HepG2 (cell line): Measurements from ENCODE around the gene PTPN2. TPM values are rescaled to one million over a fixed set of nuclear protein-coding genes. Genes with fewer than 3 reads are reported as not detected.

ENCODE experiments used
- ATAC-seq: fragments of 200-7000 bp; cut with Tn5 transposase; 3 replicates; pipeline ENCODE4 v1.9.1; 2020; ENCODE audit warnings: mild to moderate bottlenecking, moderate library complexity
- BruUV-seq: library from RNA; stranded (reverse); fragments of 400-500 nt; replicated peaks from 2 replicates; lab custom pipeline; 2021; lab: Mats Ljungman, UMichigan
- CTCF ChIA-PET: fragments of 300-600 bp; formaldehyde crosslinking; extraction: SDS; loops from one replicate; lab custom pipeline; 2021; ENCODE audit warnings: low total read pairs, inconsistent platforms, low intra/inter-chr PET ratio; lab: Yijun Ruan, JAX
- POLR2A ChIA-PET: fragments of 350-600 bp; sonication (Branson Sonifier 250); formaldehyde crosslinking; loops from one replicate; lab custom pipeline; 2020; ENCODE audit warnings: antibody characterized with exemption, inconsistent platforms; lab: Yijun Ruan, JAX
- DNase-seq: peaks from one replicate; pipeline ENCODE4 v3.0.0-alpha.2; 2015; ENCODE audit warnings: low spot score
- FAIRE-seq: peaks from 3 replicates; lab custom pipeline; 2011; peaks lifted over from hg19 to GRCh38; lab: Jason Lieb, UNC
- H2AFZ ChIP-seq: one replicate; pipeline ENCODE4 v1.6.1; 2011; ENCODE audit warnings: low read length, inconsistent platforms
- H3K27ac ChIP-seq: fragments of 300-600 bp; 3 replicates; pipeline ENCODE4 v1.8.0; 2011; ENCODE audit warnings: mixed run types, mild to moderate bottlenecking, mixed read lengths, low read length, inconsistent platforms; ENCODE audit not compliant: insufficient read depth; ENCODE audit errors: extremely low read length
- H3K27me3 ChIP-seq, 2 experiments: fragments of 200-600 bp in 1 of 2; 2 replicates in 1 of 2; 3 replicates in 1 of 2; pipeline versions ENCODE4 v1.6.0 to v1.8.0; 2011; ENCODE audit warnings: low read length in 2 of 2, mild to moderate bottlenecking in 2 of 2, moderate library complexity in 2 of 2, inconsistent platforms in 1 of 2; ENCODE audit not compliant: insufficient read depth in 2 of 2, control insufficient read depth in 1 of 2
- H3K36me3 ChIP-seq, 2 experiments: fragments of 200-600 bp in 1 of 2; replicated peaks in 1 of 2; 2 replicates in 1 of 2; 3 replicates in 1 of 2; pipeline versions ENCODE4 v1.5.1 to v1.8.0; 2011; ENCODE audit warnings: low read length in 2 of 2, inconsistent platforms in 1 of 2; ENCODE audit not compliant: insufficient read depth in 2 of 2, control insufficient read depth in 1 of 2
- H3K4me1 ChIP-seq: 2 replicates; pipeline ENCODE4 v1.5.1; 2012; ENCODE audit warnings: low read length, inconsistent platforms; ENCODE audit not compliant: insufficient read depth
- H3K4me2 ChIP-seq: 2 replicates; pipeline ENCODE4 v1.6.0; 2011; ENCODE audit warnings: low read depth, low read length, inconsistent platforms
- H3K4me3 ChIP-seq, 3 experiments: fragments of 200-600 bp in 1 of 3; sonication (generic), shearing (Covaris generic) in 1 of 3; replicated peaks in 1 of 3; 2 replicates each; pipeline ENCODE4 v1.5.1; 2011 to 2016; ENCODE audit warnings: low read length in 3 of 3, inconsistent platforms in 2 of 3, low read depth in 2 of 3, mild to moderate bottlenecking in 2 of 3, control low read depth in 1 of 3, mixed read lengths in 1 of 3; ENCODE audit not compliant: insufficient read depth in 1 of 3
- H3K79me2 ChIP-seq: one replicate; pipeline ENCODE4 v1.6.1; 2011; ENCODE audit warnings: low read length, inconsistent platforms; ENCODE audit not compliant: insufficient read depth
- H3K9ac ChIP-seq: 2 replicates; pipeline ENCODE4 v1.6.0; 2011; ENCODE audit warnings: mild to moderate bottlenecking, low read depth, low read length, inconsistent platforms; ENCODE audit not compliant: insufficient read depth
- H3K9me3 ChIP-seq: 2 replicates; pipeline ENCODE4 v1.5.1; 2012; ENCODE audit warnings: mild to moderate bottlenecking, low read length
- H4K20me1 ChIP-seq: 2 replicates; pipeline ENCODE4 v1.6.0; 2011; ENCODE audit warnings: inconsistent platforms, mild to moderate bottlenecking, low read length, moderate library complexity; ENCODE audit not compliant: insufficient read depth
- ARNT2 ChIP-seq: sonication (generic); formaldehyde crosslinking; IDR thresholded peaks from 2 replicates; pipeline ENCODE4 v1.8.0; 2022; ENCODE audit warnings: mild to moderate bottlenecking, low read depth, missing genetic modification reagents, moderate library complexity
- KAT2B ChIP-seq: fragments of 150-350 bp; IDR thresholded peaks from 2 replicates; pipeline ENCODE4 v1.6.1; 2014; ENCODE audit warnings: low read depth, low read length, borderline replicate concordance
- TFE3 ChIP-seq: IDR thresholded peaks from 2 replicates; pipeline ENCODE4 v1.6.1; 2016
- ZFX ChIP-seq: sonication (generic); formaldehyde crosslinking; IDR thresholded peaks from 2 replicates; pipeline ENCODE4 v1.4.0; 2020; ENCODE audit warnings: mild to moderate bottlenecking, low read depth, missing genetic modification reagents, moderate library complexity
- ZNF816 ChIP-seq: sonication (generic); formaldehyde crosslinking; IDR thresholded peaks from 2 replicates; pipeline ENCODE4 v1.8.0; 2022; ENCODE audit warnings: missing genetic modification reagents, mild to moderate bottlenecking, borderline replicate concordance
- WGBS: methylation state at CpG from one replicate; pipeline ENCODE4 v1.1.6; 2017; ENCODE audit warnings: low lambda C conversion rate; 5-methylcytosine and 5-hydroxymethylcytosine counted together
- in situ Hi-C: cut with HindIII; loops from 2 replicates; pipeline ENCODE4 v1.10.0; 2017; ENCODE audit warnings: low pct_unique_long_range_greater_than_20kb; ENCODE audit not compliant: extremely low pct_ligation_motif_present
- intact Hi-C: fragments of 100-400 bp; cut with micrococcal nuclease; formaldehyde crosslinking; loops from one replicate; pipeline ENCODE4 v1.10.0; 2022; ENCODE audit not compliant: unreplicated experiment
- polyA plus RNA-seq, 8 experiments: library from polyadenylated mRNA; depleted of rRNA in 3 of 8; stranded (reverse) in 7 of 8; unstranded in 1 of 8; fragments of >200 nt; fragmentation: Illumina TruSeq in 4 of 8; extraction: Trizol in 4 of 8; gene quantifications; 2 replicates each; pipeline versions ENCODE4 v1.2.1 to v1.2.3, GENCODE V29; 2011 to 2016; ENCODE audit warnings: low read depth in 4 of 8, missing spikeins in 1 of 8, mixed read lengths in 1 of 8; ENCODE audit not compliant: insufficient read depth in 1 of 8
- total RNA-seq, 5 experiments: library from RNA; depleted of rRNA; stranded (reverse); fragments of >200 nt; fragmentation: Illumina TruSeq; extraction: Trizol; gene quantifications; 2 replicates each; pipeline ENCODE4 v1.2.3, GENCODE V29; 2016; ENCODE audit warnings: low read depth in 1 of 5

PTPN2 gene
- total and polyA plus RNA-seq, 2 of the 13 experiments (the other 11 are each of a cell fraction or from before 2014, with no cell fraction given): 24.9 to 41.5 TPM

GRCh38 chr18:12907258-12907925 lies 23.4 kb upstream of the PTPN2 start:
- ATAC-seq (peak; percentile 29), FAIRE-seq (no peak)
- POLR2A ChIA-PET: interaction anchor here (2.4 kb wide), 1 partner anchor 24 kb away, joined by 9 read pairs; the partner anchor contains the start of gene PTPN2

More at GRCh38 chr18:12907258-12907925, 23.4 kb upstream of the PTPN2 start:
- BruUV-seq: no TSS peak
- intact Hi-C loops (no loop called here), in situ Hi-C loops (no loop called here)
- Histone ChIP-seq H3K4me1 (peaks cover 32% of the 10 kb centered on the region), H3K4me3 (peak overlapping the region in 1 of 3 experiments; percentile 54; a peak in 1 of 6 replicates), H3K27ac (no peak overlapping the region), H4K20me1 (no peaks in the 10 kb centered on the region), H3K79me2 (no peaks in the 10 kb centered on the region), H3K27me3 (peaks cover 1 to 26% of the 10 kb centered on the region in 2 experiments; a peak in 3 of 5 replicates), H3K9me3 (no peaks in the 10 kb centered on the region), H2AFZ (no peak overlapping the region), H3K9ac (no peak overlapping the region), H3K36me3 (no peaks in the 10 kb centered on the region), H3K4me2 (peak overlapping the region; percentile 63)
- TF ChIP-seq ZNF816 (CRISPR knock-in tag): no peak
- TF ChIP-seq KAT2B: no peak
- no peak for TF ChIP-seq ARNT2
- no peak for TF ChIP-seq ZFX (CRISPR knock-in tag)
- no peak for TF ChIP-seq TFE3
- DNase-seq: no peak
- CTCF ChIA-PET: no interaction called here
- WGBS: 31% methylated on average over 8 of the region's 8 CpGs
